ENCODE data around the gene EPHA4.
"Not testable (repeated sequence)": the region's sequence is repeated elsewhere in the genome, so short reads cannot be mapped to it uniquely, and the experiment has no call there.

Gene EPHA4

GRCh38 chr2:221532641-221533040 lies 39.5 kb downstream of the EPHA4 start:
- no peak for DNase-seq

GRCh38 chr2:221530653-221531037 lies 41.5 kb downstream of the EPHA4 start:
- DNase-seq: no peak

GRCh38 chr2:221529943-221530652 lies 42.0 kb downstream of the EPHA4 start:
- DNase-seq: no peak

- DNase-seq: no peak
Observed at GRCh38 chr2:221529177-221529942, 42.7 kb downstream of the EPHA4 start.

- DNase-seq: no peak
Observed at GRCh38 chr2:221527776-221528309, 44.3 kb downstream of the EPHA4 start.

- DNase-seq: no peak
Observed at GRCh38 chr2:221524158-221524557, 47.9 kb downstream of the EPHA4 start.

GRCh38 chr2:221521233-221521845 lies 50.8 kb downstream of the EPHA4 start:
- no peak for DNase-seq

- peak; percentile 30 for DNase-seq
Observed at GRCh38 chr2:221518935-221519625, 53.0 kb downstream of the EPHA4 start.

- peak; percentile 20 for DNase-seq
Observed at GRCh38 chr2:221518201-221518934, 53.7 kb downstream of the EPHA4 start.

- peak; percentile 61 for DNase-seq
Observed at GRCh38 chr2:221517696-221518151, 54.4 kb downstream of the EPHA4 start.

GRCh38 chr2:221517146-221517695 lies 54.9 kb downstream of the EPHA4 start:
- peak; percentile 35 for DNase-seq

GRCh38 chr2:221515864-221516263 lies 56.2 kb downstream of the EPHA4 start:
- no peak for DNase-seq

- no peak for DNase-seq
Observed at GRCh38 chr2:221514305-221515040, 57.6 kb downstream of the EPHA4 start.

- no peak for DNase-seq
Observed at GRCh38 chr2:221513232-221513631, 58.9 kb downstream of the EPHA4 start.

- DNase-seq: not testable (repeated sequence)
Observed at GRCh38 chr2:221511325-221511724, 60.8 kb downstream of the EPHA4 start.

GRCh38 chr2:221506469-221506868 lies 65.6 kb downstream of the EPHA4 start:
- DNase-seq: no peak

- DNase-seq: no peak
Observed at GRCh38 chr2:221505605-221506004, 66.5 kb downstream of the EPHA4 start.

- no peak for DNase-seq
Observed at GRCh38 chr2:221504905-221505304, 67.2 kb downstream of the EPHA4 start.

GRCh38 chr2:221503965-221504364 lies 68.1 kb downstream of the EPHA4 start:
- no peak for DNase-seq

GRCh38 chr2:221502270-221503010 lies 69.7 kb downstream of the EPHA4 start:
- peak; percentile 30 for DNase-seq
